GM23338 (cell line): ENCODE measurements around the gene DCBLD2. TPM values are rescaled to one million over a fixed set of nuclear protein-coding genes. Genes with fewer than 3 reads are reported as not detected.

Experiments used
- ATAC-seq: fragments of 200-7000 bp; cut with Tn5 transposase; 3 replicates; pipeline ENCODE4 v1.9.1; 2020
- DNase-seq: peaks from one replicate; pipeline ENCODE4 v3.0.0-alpha.2; 2015; ENCODE audit warnings: low spot score
- H2AFZ ChIP-seq: fragments of 200-600 bp; sonication (generic); 2 replicates; pipeline ENCODE4 v1.8.0; 2016; ENCODE audit warnings: antibody characterized with exemption, mild to moderate bottlenecking, moderate library complexity
- H3F3A ChIP-seq: fragments of 200-600 bp; sonication (generic); replicated peaks from 2 replicates; pipeline ENCODE4 v1.8.0; 2017; ENCODE audit warnings: antibody characterized with exemption, mixed run types, low read depth
- H3K27ac ChIP-seq: fragments of 200-600 bp; sonication (generic); 2 replicates; pipeline ENCODE4 v1.6.1; 2016; ENCODE audit warnings: low read depth
- H3K27me3 ChIP-seq: fragments of 200-600 bp; sonication (generic); 2 replicates; pipeline ENCODE4 v1.8.0; 2016; ENCODE audit warnings: mild to moderate bottlenecking, mixed run types, moderate library complexity; ENCODE audit not compliant: insufficient read depth
- H3K36me3 ChIP-seq: fragments of 200-600 bp; sonication (generic); 2 replicates; pipeline ENCODE4 v1.8.0; 2016; ENCODE audit warnings: mild to moderate bottlenecking; ENCODE audit not compliant: insufficient read depth
- H3K4me1 ChIP-seq: fragments of 200-600 bp; sonication (generic); 2 replicates; pipeline ENCODE4 v1.8.0; 2016; ENCODE audit warnings: mild to moderate bottlenecking, moderate library complexity; ENCODE audit not compliant: insufficient read depth
- H3K4me2 ChIP-seq: fragments of 200-600 bp; sonication (generic); 2 replicates; pipeline ENCODE4 v1.7.1; 2017; ENCODE audit warnings: mixed run types
- H3K4me3 ChIP-seq: fragments of 200-600 bp; sonication (generic); 2 replicates; pipeline ENCODE4 v1.6.1; 2016; ENCODE audit warnings: mixed run types
- H3K79me2 ChIP-seq: fragments of 200-600 bp; sonication (generic); replicated peaks from 2 replicates; pipeline ENCODE4 v1.8.0; 2017; ENCODE audit warnings: mild to moderate bottlenecking; ENCODE audit not compliant: insufficient read depth
- H3K9me2 ChIP-seq: fragments of 200-600 bp; sonication (generic); 2 replicates; pipeline ENCODE4 v1.8.0; 2017; ENCODE audit not compliant: insufficient read depth
- H4K20me1 ChIP-seq: fragments of 200-600 bp; sonication (generic); replicated peaks from 2 replicates; pipeline ENCODE4 v1.8.0; 2017; ENCODE audit warnings: mild to moderate bottlenecking; ENCODE audit not compliant: insufficient read depth
- H3K27ac Mint-ChIP-seq: 2 replicates; pipeline ENCODE4 v1.8.0; 2020; ENCODE audit warnings: inconsistent platforms, mild to moderate bottlenecking, moderate library complexity, mixed read lengths
- H3K27me3 Mint-ChIP-seq: 3 replicates; pipeline ENCODE4 v1.8.0; 2022; ENCODE audit warnings: low read depth, mild to moderate bottlenecking, moderate library complexity, mixed read lengths, inconsistent platforms; ENCODE audit not compliant: insufficient read depth, poor library complexity
- H3K36me3 Mint-ChIP-seq: 3 replicates; pipeline ENCODE4 v1.8.0; 2021; ENCODE audit warnings: low read depth, mild to moderate bottlenecking, inconsistent platforms, moderate library complexity, mixed read lengths
- H3K4me1 Mint-ChIP-seq: 3 replicates; pipeline ENCODE4 v1.8.0; 2020; ENCODE audit warnings: mild to moderate bottlenecking, inconsistent platforms, mixed read lengths
- H3K4me3 Mint-ChIP-seq: 3 replicates; pipeline ENCODE4 v1.8.0; 2021; ENCODE audit warnings: moderate library complexity, mild to moderate bottlenecking, inconsistent platforms, mixed read lengths
- H3K9me3 Mint-ChIP-seq: 3 replicates; pipeline ENCODE4 v1.8.0; 2020; ENCODE audit warnings: moderate library complexity, mild to moderate bottlenecking, inconsistent platforms, mixed read lengths
- ETS1 ChIP-seq: IDR thresholded peaks from 2 replicates; pipeline ENCODE4 v1.6.1; 2016; ENCODE audit warnings: antibody characterized with exemption
- EZH2phosphoT487 ChIP-seq: fragments of 200-600 bp; sonication (generic); IDR thresholded peaks from one replicate; pipeline ENCODE4 v1.8.1; 2018; ENCODE audit warnings: antibody characterized with exemption; ENCODE audit not compliant: unreplicated experiment
- JUNB ChIP-seq: IDR thresholded peaks from one replicate; pipeline ENCODE4 v1.6.1; 2016; ENCODE audit warnings: antibody characterized with exemption; ENCODE audit not compliant: unreplicated experiment
- NANOG ChIP-seq: IDR thresholded peaks from 2 replicates; pipeline ENCODE4 v1.6.1; 2016; ENCODE audit warnings: antibody characterized with exemption, borderline replicate concordance
- POLR2AphosphoS5 ChIP-seq: IDR thresholded peaks from 2 replicates; pipeline ENCODE4 v1.6.1; 2016; ENCODE audit warnings: antibody characterized with exemption, low read depth
- REST ChIP-seq: IDR thresholded peaks from one replicate; pipeline ENCODE4 v1.6.1; 2018; ENCODE audit warnings: antibody characterized with exemption; ENCODE audit not compliant: unreplicated experiment
- STAT1 ChIP-seq: IDR thresholded peaks from one replicate; pipeline ENCODE4 v1.6.1; 2016; ENCODE audit warnings: antibody characterized with exemption; ENCODE audit not compliant: unreplicated experiment
- ZNF114 ChIP-seq: fragments of 250-450 bp; sonication (Bioruptor Pico); IDR thresholded peaks from 2 replicates; pipeline ENCODE4 v1.5.0; 2020; ENCODE audit warnings: mild to moderate bottlenecking, moderate library complexity
- ZNF331 ChIP-seq: fragments of 250-450 bp; sonication (Bioruptor Pico); IDR thresholded peaks from 2 replicates; pipeline ENCODE4 v1.5.0; 2020; ENCODE audit warnings: low read depth, mild to moderate bottlenecking, moderate library complexity
- polyA plus RNA-seq: library from polyadenylated mRNA; unstranded; fragments of >200 nt; fragmentation: Nextera tagmentation; extraction: Ambion mirVana; gene quantifications from 2 replicates; pipeline ENCODE4 v1.2.1, GENCODE V29; 2016
- total RNA-seq: library from RNA; depleted of rRNA; stranded (reverse); fragments of >200 nt; shearing (Covaris generic); gene quantifications from 2 replicates; pipeline ENCODE4 v1.2.3, GENCODE V29; 2014
- TF ChIP-seq, protein P1 (sequence below), 2 experiments: fragments of 200-600 bp in 1 of 2; sonication (generic) in 1 of 2; conservative IDR thresholded peaks; 2 replicates each; pipeline versions ENCODE4 v1.5.1 to v1.6.1; 2016 to 2017; ENCODE audit warnings: antibody characterized with exemption in 2 of 2, low read depth in 2 of 2, mild to moderate bottlenecking in 2 of 2, moderate library complexity in 1 of 2
- TF ChIP-seq, protein P2 (sequence below): fragments of 250-450 bp; sonication (Bioruptor Pico); IDR thresholded peaks from 2 replicates; pipeline ENCODE4 v1.5.0; 2020; ENCODE audit warnings: mild to moderate bottlenecking, moderate library complexity

The DCBLD2 gene
- total and polyA plus RNA-seq, 2 experiments from 2014 or later: 25.9 to 69.7 TPM

GRCh38 chr3:98809557-98809956 is 91.9 kb downstream of the DCBLD2 start (continued):
- TF ChIP-seq, protein P1, sequence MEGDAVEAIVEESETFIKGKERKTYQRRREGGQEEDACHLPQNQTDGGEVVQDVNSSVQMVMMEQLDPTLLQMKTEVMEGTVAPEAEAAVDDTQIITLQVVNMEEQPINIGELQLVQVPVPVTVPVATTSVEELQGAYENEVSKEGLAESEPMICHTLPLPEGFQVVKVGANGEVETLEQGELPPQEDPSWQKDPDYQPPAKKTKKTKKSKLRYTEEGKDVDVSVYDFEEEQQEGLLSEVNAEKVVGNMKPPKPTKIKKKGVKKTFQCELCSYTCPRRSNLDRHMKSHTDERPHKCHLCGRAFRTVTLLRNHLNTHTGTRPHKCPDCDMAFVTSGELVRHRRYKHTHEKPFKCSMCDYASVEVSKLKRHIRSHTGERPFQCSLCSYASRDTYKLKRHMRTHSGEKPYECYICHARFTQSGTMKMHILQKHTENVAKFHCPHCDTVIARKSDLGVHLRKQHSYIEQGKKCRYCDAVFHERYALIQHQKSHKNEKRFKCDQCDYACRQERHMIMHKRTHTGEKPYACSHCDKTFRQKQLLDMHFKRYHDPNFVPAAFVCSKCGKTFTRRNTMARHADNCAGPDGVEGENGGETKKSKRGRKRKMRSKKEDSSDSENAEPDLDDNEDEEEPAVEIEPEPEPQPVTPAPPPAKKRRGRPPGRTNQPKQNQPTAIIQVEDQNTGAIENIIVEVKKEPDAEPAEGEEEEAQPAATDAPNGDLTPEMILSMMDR (conservative IDR thresholded peaks at IDR 0.05; ENCODE audit: low read depth in 2 of 2): no peak
- no peak for TF ChIP-seq JUNB

- no peaks in the 10 kb centered on the region for H3F3A ChIP-seq
- no peaks in the 10 kb centered on the region for H3K4me1 ChIP-seq
- H3K79me2 ChIP-seq: no peaks in the 10 kb centered on the region
- Mint-ChIP-seq H3K27ac (no peak overlapping the region), H3K27me3 (no peaks in the 10 kb centered on the region), H3K4me1 (no peaks in the 10 kb centered on the region), H3K36me3 (peaks cover 68% of the 10 kb centered on the region), H3K4me3 (no peak overlapping the region), H3K9me3 (no peaks in the 10 kb centered on the region; the same call in 1 of the 3 replicates)
- H3K9me2 ChIP-seq: no peaks in the 10 kb centered on the region
- H3K4me2 ChIP-seq: no peak overlapping the region
- no peak overlapping the region for H3K27ac ChIP-seq
- H3K27me3 ChIP-seq: no peaks in the 10 kb centered on the region
- no peak for TF ChIP-seq POLR2AphosphoS5
- TF ChIP-seq STAT1: no peak
- TF ChIP-seq ZNF114 (CRISPR knock-in tag): no peak
- no peak for TF ChIP-seq ETS1
- no peak for TF ChIP-seq EZH2phosphoT487
- TF ChIP-seq, protein P1 (conservative IDR thresholded peaks at IDR 0.05; ENCODE audit: low read depth in 2 of 2): no peak
- TF ChIP-seq NANOG: no peak
- no peak for TF ChIP-seq ZNF331 (CRISPR knock-in tag)
- TF ChIP-seq, protein P2, sequence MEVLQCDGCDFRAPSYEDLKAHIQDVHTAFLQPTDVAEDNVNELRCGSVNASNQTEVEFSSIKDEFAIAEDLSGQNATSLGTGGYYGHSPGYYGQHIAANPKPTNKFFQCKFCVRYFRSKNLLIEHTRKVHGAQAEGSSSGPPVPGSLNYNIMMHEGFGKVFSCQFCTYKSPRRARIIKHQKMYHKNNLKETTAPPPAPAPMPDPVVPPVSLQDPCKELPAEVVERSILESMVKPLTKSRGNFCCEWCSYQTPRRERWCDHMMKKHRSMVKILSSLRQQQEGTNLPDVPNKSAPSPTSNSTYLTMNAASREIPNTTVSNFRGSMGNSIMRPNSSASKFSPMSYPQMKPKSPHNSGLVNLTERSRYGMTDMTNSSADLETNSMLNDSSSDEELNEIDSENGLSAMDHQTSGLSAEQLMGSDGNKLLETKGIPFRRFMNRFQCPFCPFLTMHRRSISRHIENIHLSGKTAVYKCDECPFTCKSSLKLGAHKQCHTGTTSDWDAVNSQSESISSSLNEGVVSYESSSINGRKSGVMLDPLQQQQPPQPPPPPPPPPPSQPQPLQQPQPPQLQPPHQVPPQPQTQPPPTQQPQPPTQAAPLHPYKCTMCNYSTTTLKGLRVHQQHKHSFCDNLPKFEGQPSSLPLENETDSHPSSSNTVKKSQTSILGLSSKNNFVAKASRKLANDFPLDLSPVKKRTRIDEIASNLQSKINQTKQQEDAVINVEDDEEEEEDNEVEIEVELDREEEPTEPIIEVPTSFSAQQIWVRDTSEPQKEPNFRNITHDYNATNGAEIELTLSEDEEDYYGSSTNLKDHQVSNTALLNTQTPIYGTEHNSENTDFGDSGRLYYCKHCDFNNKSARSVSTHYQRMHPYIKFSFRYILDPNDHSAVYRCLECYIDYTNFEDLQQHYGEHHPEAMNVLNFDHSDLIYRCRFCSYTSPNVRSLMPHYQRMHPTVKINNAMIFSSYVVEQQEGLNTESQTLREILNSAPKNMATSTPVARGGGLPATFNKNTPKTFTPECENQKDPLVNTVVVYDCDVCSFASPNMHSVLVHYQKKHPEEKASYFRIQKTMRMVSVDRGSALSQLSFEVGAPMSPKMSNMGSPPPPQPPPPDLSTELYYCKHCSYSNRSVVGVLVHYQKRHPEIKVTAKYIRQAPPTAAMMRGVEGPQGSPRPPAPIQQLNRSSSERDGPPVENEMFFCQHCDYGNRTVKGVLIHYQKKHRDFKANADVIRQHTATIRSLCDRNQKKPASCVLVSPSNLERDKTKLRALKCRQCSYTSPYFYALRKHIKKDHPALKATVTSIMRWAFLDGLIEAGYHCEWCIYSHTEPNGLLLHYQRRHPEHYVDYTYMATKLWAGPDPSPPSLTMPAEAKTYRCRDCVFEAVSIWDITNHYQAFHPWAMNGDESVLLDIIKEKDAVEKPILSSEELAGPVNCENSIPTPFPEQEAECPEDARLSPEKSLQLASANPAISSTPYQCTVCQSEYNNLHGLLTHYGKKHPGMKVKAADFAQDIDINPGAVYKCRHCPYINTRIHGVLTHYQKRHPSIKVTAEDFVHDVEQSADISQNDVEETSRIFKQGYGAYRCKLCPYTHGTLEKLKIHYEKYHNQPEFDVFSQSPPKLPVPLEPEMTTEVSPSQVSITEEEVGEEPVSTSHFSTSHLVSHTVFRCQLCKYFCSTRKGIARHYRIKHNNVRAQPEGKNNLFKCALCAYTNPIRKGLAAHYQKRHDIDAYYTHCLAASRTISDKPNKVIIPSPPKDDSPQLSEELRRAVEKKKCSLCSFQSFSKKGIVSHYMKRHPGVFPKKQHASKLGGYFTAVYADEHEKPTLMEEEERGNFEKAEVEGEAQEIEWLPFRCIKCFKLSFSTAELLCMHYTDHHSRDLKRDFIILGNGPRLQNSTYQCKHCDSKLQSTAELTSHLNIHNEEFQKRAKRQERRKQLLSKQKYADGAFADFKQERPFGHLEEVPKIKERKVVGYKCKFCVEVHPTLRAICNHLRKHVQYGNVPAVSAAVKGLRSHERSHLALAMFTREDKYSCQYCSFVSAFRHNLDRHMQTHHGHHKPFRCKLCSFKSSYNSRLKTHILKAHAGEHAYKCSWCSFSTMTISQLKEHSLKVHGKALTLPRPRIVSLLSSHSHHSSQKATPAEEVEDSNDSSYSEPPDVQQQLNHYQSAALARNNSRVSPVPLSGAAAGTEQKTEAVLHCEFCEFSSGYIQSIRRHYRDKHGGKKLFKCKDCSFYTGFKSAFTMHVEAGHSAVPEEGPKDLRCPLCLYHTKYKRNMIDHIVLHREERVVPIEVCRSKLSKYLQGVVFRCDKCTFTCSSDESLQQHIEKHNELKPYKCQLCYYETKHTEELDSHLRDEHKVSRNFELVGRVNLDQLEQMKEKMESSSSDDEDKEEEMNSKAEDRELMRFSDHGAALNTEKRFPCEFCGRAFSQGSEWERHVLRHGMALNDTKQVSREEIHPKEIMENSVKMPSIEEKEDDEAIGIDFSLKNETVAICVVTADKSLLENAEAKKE: no peak
- TF ChIP-seq REST: no peak
- DNase-seq: no peak
- no peak overlapping the region for H2AFZ ChIP-seq
- no peak for ATAC-seq
- H3K36me3 ChIP-seq: peaks cover 30% of the 10 kb centered on the region
- no peak overlapping the region for H3K4me3 ChIP-seq
- no peaks in the 10 kb centered on the region for H4K20me1 ChIP-seq
Measured at GRCh38 chr3:98808071-98808470, 93.4 kb downstream of the DCBLD2 start.
